ENCODE results near the gene MYO16. TPM values are rescaled to one million over a fixed set of nuclear protein-coding genes. Genes with fewer than 3 reads are reported as not detected.

MYO16 gene
- total RNA-seq, 1 donor from 2014 or later, result 0.04 TPM

- ATAC-seq, result no peak
Measured at GRCh38 chr13:108667205-108667604, 37.8 kb downstream of the MYO16 start.

GRCh38 chr13:108669381-108669780 lies 40.0 kb downstream of the MYO16 start:
- ATAC-seq, result no peak

- ATAC-seq, result no peak
Measured at GRCh38 chr13:108674346-108674745, 44.9 kb downstream of the MYO16 start.

GRCh38 chr13:108674771-108675170 lies 45.4 kb downstream of the MYO16 start:
- no peak for ATAC-seq

- ATAC-seq, result no peak
Measured at GRCh38 chr13:108676620-108677019, 47.2 kb downstream of the MYO16 start.

GRCh38 chr13:108677806-108678205 lies 48.4 kb downstream of the MYO16 start:
- ATAC-seq, result no peak

GRCh38 chr13:108680011-108680410 lies 50.6 kb downstream of the MYO16 start:
- no peak for ATAC-seq

- ATAC-seq, result no peak
Measured at GRCh38 chr13:108681986-108682575, 52.7 kb downstream of the MYO16 start.

- ATAC-seq, result no peak
Measured at GRCh38 chr13:108682714-108683113, 53.3 kb downstream of the MYO16 start.

- ATAC-seq, result no peak
Measured at GRCh38 chr13:108686027-108686426, 56.6 kb downstream of the MYO16 start.

GRCh38 chr13:108690726-108691125 lies 61.3 kb downstream of the MYO16 start:
- no peak for ATAC-seq

- ATAC-seq, result no peak
Measured at GRCh38 chr13:108700422-108701170, 71.2 kb downstream of the MYO16 start.

GRCh38 chr13:108702171-108702570 lies 72.8 kb downstream of the MYO16 start:
- ATAC-seq, result no peak

- no peak for ATAC-seq
Measured at GRCh38 chr13:108705031-108705430, 75.6 kb downstream of the MYO16 start.

- no peak for ATAC-seq
Measured at GRCh38 chr13:108707584-108707983, 78.2 kb downstream of the MYO16 start.

- ATAC-seq, result no peak
Measured at GRCh38 chr13:108708921-108709320, 79.5 kb downstream of the MYO16 start.

GRCh38 chr13:108711386-108711785 lies 82.0 kb downstream of the MYO16 start:
- ATAC-seq, result no peak

- ATAC-seq, result no peak
Measured at GRCh38 chr13:108725471-108725870, 96.1 kb downstream of the MYO16 start.

GRCh38 chr13:108728370-108728769 lies 99.0 kb downstream of the MYO16 start:
- ATAC-seq, result no peak

GRCh38 chr13:108733022-108733560 lies 103.7 kb downstream of the MYO16 start:
- no peak for ATAC-seq

GRCh38 chr13:108734676-108735075 lies 105.3 kb downstream of the MYO16 start:
- ATAC-seq, result no peak

GRCh38 chr13:108741930-108742329 lies 112.5 kb downstream of the MYO16 start:
- no peak for ATAC-seq

- no peak for ATAC-seq
Measured at GRCh38 chr13:108742701-108743451, 113.5 kb downstream of the MYO16 start.
